Measurements from ENCODE around the gene ANKRD39. TPM values are rescaled to one million over a fixed set of nuclear protein-coding genes. Genes with fewer than 3 reads are reported as not detected.

Gene ANKRD39
- total RNA-seq, 4 donors from 2014 or later, result 9.7 to 55.3 (median 12.7) TPM

- in situ Hi-C loops (cut with MboI; ENCODE audit: low pct_ligation_motif_present in 1 of 4, low pct_unique_long_range_greater_than_20kb in 1 of 4, low sequenced_read_pairs in 3 of 4), result no loop called here
- no peak overlapping the region for H3K4me3 ChIP-seq
- intact Hi-C loops (cut with DNase I; ENCODE audit: low total_unique reads), result no loop called here
- no peak for TF ChIP-seq EP300 (IDR thresholded peaks at IDR 0.05; ENCODE audit: low read depth)
- no peak for TF ChIP-seq CTCF (IDR thresholded peaks at IDR 0.05)
- TF ChIP-seq POLR2AphosphoS5 (IDR thresholded peaks at IDR 0.05), result no peak
- no peak for TF ChIP-seq POLR2A (IDR thresholded peaks at IDR 0.05)
- no peaks in the 10 kb centered on the region for H3K27me3 ChIP-seq
- H3K4me1 ChIP-seq, result no peaks in the 10 kb centered on the region
- H3K36me3 ChIP-seq, result no peaks in the 10 kb centered on the region
- no peaks in the 10 kb centered on the region for H3K9me3 ChIP-seq
- 76% methylated on average over 6 of the region's 6 CpGs; no CpG with 5 or more reads in 1 of the 2 donors for WGBS, 2 donors (ENCODE audit: low coverage in 1 of 2)
- DNase-seq, result no peak
- no peak overlapping the region for H3K27ac ChIP-seq
Observed at GRCh38 chr2:96880891-96881273, 23.1 kb upstream of the ANKRD39 start.

GRCh38 chr2:96879545-96880040, 21.8 kb upstream of the ANKRD39 start:
- DNase-seq, result no peak
- H3K4me3 ChIP-seq, result no peak overlapping the region
- H3K36me3 ChIP-seq, result no peaks in the 10 kb centered on the region
- no peaks in the 10 kb centered on the region for H3K4me1 ChIP-seq
- intact Hi-C loops (cut with DNase I; ENCODE audit: low total_unique reads) (no loop called here), in situ Hi-C loops (cut with MboI; ENCODE audit: low pct_ligation_motif_present in 1 of 4, low pct_unique_long_range_greater_than_20kb in 1 of 4, low sequenced_read_pairs in 3 of 4) (no loop called here)
- TF ChIP-seq POLR2AphosphoS5 (IDR thresholded peaks at IDR 0.05) (no peak), EP300 (IDR thresholded peaks at IDR 0.05; ENCODE audit: low read depth) (no peak), POLR2A (IDR thresholded peaks at IDR 0.05) (no peak), CTCF (IDR thresholded peaks at IDR 0.05) (no peak)
- 95% methylated on average over 16 of the region's 18 CpGs; no CpG with 5 or more reads in 1 of the 2 donors for WGBS, 2 donors (ENCODE audit: low coverage in 1 of 2)
- no peak overlapping the region for H3K27ac ChIP-seq
- no peaks in the 10 kb centered on the region for H3K9me3 ChIP-seq
- no peaks in the 10 kb centered on the region for H3K27me3 ChIP-seq

GRCh38 chr2:96878796-96879544, 21.2 kb upstream of the ANKRD39 start:
- H3K4me1 ChIP-seq, result peaks cover 0 to 6% (median under 1%) of the 10 kb centered on the region in 4 donors
- WGBS, 2 donors (ENCODE audit: low coverage in 1 of 2), result 93% methylated on average over 22 of the region's 22 CpGs; no CpG with 5 or more reads in 1 of the 2 donors
- H3K4me3 ChIP-seq, result no peak overlapping the region
- H3K27ac ChIP-seq, result no peak overlapping the region
- no peaks in the 10 kb centered on the region for H3K9me3 ChIP-seq
- in situ Hi-C loops (cut with MboI; ENCODE audit: low pct_ligation_motif_present in 1 of 4, low pct_unique_long_range_greater_than_20kb in 1 of 4, low sequenced_read_pairs in 3 of 4), result no loop called here
- H3K27me3 ChIP-seq, result no peaks in the 10 kb centered on the region
- TF ChIP-seq POLR2AphosphoS5 (IDR thresholded peaks at IDR 0.05) (no peak), EP300 (IDR thresholded peaks at IDR 0.05; ENCODE audit: low read depth) (no peak), CTCF (IDR thresholded peaks at IDR 0.05) (no peak), POLR2A (IDR thresholded peaks at IDR 0.05) (no peak)
- no peaks in the 10 kb centered on the region for H3K36me3 ChIP-seq
- intact Hi-C loops (cut with DNase I; ENCODE audit: low total_unique reads), result no loop called here
- no peak for DNase-seq

GRCh38 chr2:96878171-96878570, 20.4 kb upstream of the ANKRD39 start:
- Histone ChIP-seq H3K4me3 (no peak overlapping the region), H3K4me1 (peaks cover 0 to 12% (median 2%) of the 10 kb centered on the region in 4 donors), H3K36me3 (no peaks in the 10 kb centered on the region), H3K27me3 (no peaks in the 10 kb centered on the region), H3K27ac (no peak overlapping the region), H3K9me3 (no peaks in the 10 kb centered on the region)
- 78% methylated on average over 7 of the region's 7 CpGs; no CpG with 5 or more reads in 1 of the 2 donors for WGBS, 2 donors (ENCODE audit: low coverage in 1 of 2)
- DNase-seq, result no peak
- intact Hi-C loops (cut with DNase I; ENCODE audit: low total_unique reads) (no loop called here), in situ Hi-C loops (cut with MboI; ENCODE audit: low pct_ligation_motif_present in 1 of 4, low pct_unique_long_range_greater_than_20kb in 1 of 4, low sequenced_read_pairs in 3 of 4) (no loop called here)
- TF ChIP-seq POLR2A (IDR thresholded peaks at IDR 0.05) (no peak), EP300 (IDR thresholded peaks at IDR 0.05; ENCODE audit: low read depth) (no peak), CTCF (IDR thresholded peaks at IDR 0.05) (no peak), POLR2AphosphoS5 (IDR thresholded peaks at IDR 0.05) (no peak)

Measured in transverse colon (tissue), 4 donors.